HL-60 (cell line): Measurements from ENCODE around the gene DNALI1.

ENCODE experiments used
- POLR2AphosphoS5 ChIP-seq: IDR thresholded peaks from 2 replicates; pipeline ENCODE4 v1.6.1; 2012; ENCODE audit warnings: low read depth
- TF ChIP-seq, protein P1 (sequence below): IDR thresholded peaks from one replicate; pipeline ENCODE4 v1.5.1; 2011; ENCODE audit warnings: low read length, control low read depth, inconsistent platforms; ENCODE audit not compliant: insufficient read depth

DNA sequence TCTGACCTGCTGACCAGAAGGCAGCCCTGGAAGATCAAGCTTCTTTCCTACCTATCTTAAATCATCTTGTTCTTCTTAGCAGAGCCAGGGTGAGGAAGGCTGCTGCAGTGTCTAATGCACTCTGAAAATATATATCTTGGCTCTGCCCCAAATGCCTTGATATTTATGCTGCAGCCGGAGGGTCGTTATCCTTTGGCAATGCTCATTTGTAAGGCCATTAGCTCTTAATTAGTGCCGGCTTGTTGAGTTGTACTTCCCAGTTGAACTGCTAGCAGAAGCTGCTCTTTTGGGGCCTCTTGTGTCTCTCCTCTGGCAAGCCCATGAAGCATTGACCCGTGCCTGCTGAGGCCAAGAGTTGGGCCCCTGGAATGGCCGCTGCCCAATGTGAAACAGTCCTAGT, 43.2 kb downstream of the DNALI1 start:
- TF ChIP-seq POLR2AphosphoS5, result no peak
- TF ChIP-seq, protein P1, sequence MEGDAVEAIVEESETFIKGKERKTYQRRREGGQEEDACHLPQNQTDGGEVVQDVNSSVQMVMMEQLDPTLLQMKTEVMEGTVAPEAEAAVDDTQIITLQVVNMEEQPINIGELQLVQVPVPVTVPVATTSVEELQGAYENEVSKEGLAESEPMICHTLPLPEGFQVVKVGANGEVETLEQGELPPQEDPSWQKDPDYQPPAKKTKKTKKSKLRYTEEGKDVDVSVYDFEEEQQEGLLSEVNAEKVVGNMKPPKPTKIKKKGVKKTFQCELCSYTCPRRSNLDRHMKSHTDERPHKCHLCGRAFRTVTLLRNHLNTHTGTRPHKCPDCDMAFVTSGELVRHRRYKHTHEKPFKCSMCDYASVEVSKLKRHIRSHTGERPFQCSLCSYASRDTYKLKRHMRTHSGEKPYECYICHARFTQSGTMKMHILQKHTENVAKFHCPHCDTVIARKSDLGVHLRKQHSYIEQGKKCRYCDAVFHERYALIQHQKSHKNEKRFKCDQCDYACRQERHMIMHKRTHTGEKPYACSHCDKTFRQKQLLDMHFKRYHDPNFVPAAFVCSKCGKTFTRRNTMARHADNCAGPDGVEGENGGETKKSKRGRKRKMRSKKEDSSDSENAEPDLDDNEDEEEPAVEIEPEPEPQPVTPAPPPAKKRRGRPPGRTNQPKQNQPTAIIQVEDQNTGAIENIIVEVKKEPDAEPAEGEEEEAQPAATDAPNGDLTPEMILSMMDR, result no peak
